Memory B cell (primary cell): ENCODE results near the gene RAD51AP2.

ENCODE experiments used
- ATAC-seq: fragments of 150-1000 bp; cut with Tn5 transposase; 2 replicates; pipeline ENCODE4 v1.10.0; 2021; ENCODE audit warnings: low read depth, mild to moderate bottlenecking, moderate library complexity
- DNase-seq, 2 donors: peaks; one replicate each; pipeline ENCODE4 v3.0.0; 2022; ENCODE audit warnings: low spot score in 2 of 2
- H3K27ac Mint-ChIP-seq: one replicate; pipeline ENCODE4 v1.8.0; 2022; ENCODE audit warnings: mild to moderate bottlenecking, moderate library complexity, mixed read lengths
- H3K27me3 Mint-ChIP-seq: one replicate; pipeline ENCODE4 v1.8.0; 2022; ENCODE audit warnings: mixed read lengths
- H3K36me3 Mint-ChIP-seq: one replicate; pipeline ENCODE4 v1.8.0; 2022; ENCODE audit warnings: mild to moderate bottlenecking, mixed read lengths
- H3K4me1 Mint-ChIP-seq: one replicate; pipeline ENCODE4 v1.8.0; 2022; ENCODE audit warnings: mixed read lengths
- H3K4me3 Mint-ChIP-seq: one replicate; pipeline ENCODE4 v1.8.0; 2022; ENCODE audit warnings: mild to moderate bottlenecking, moderate library complexity, mixed read lengths
- H3K9me3 Mint-ChIP-seq: one replicate; pipeline ENCODE4 v1.8.0; 2022; ENCODE audit warnings: mixed read lengths

RAD51AP2 gene

DNA sequence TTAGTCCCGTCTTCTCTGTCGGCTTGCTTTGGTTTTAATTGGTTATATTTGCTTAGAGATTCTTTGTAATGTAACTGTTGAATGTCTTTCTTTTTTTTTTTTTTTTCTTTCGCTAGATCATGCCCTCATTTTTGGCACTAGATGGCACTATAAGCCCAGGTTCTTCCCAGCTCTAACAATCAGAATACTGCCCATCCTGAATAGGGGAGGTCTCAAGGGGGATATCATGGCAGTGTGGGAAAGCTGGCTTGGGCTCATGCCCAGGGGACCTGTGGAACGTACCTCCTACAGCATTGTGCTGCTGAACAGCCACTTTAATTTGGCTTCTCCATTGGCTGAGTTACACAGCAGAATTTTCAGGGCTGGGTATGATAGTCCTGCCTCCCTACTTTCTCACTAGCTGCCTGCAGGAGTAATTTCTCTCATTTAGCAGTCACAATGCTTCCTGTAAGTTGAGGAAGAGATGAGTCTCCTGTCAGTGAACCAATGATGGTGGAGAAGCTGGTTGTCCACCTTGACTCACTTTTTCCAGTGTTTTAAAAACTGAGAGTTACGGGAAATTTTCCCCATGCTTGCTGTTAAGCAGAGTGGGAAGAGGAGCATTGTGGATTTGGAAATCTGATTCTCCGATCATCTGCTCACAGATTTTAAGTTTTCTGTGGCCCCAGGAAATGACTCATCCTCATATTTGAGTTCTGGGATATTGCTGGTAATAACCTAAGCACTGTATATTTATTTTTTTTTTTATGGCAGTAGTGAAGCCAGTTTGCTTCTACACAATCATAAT lies 47.2 kb downstream of the RAD51AP2 start:
- Mint-ChIP-seq H3K27me3 (peaks cover 2% of the 10 kb centered on the region), H3K4me1 (no peaks in the 10 kb centered on the region), H3K9me3 (peaks cover 19% of the 10 kb centered on the region), H3K27ac (no peak overlapping the region), H3K4me3 (no peak overlapping the region), H3K36me3 (no peaks in the 10 kb centered on the region)
- no peak for ATAC-seq
- no peak for DNase-seq

DNA sequence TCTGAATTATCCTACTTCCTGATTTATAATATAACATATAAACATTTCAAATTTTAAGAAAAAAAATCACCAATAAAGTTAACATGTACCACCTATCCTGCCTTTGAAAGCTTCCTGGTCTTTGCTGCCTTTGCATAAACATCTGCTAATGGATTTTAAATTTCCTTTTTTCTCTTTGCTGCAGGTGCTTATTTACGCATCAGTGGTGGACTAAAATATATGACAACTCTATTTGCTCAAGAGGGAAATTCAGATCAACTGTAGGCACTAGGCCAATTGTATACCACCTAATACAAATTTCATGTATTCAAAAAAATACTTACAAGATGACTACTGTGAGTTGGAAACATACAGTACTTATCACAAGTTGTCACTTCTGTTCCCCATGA lies 57.2 kb downstream of the RAD51AP2 start:
- Mint-ChIP-seq H3K4me1 (no peaks in the 10 kb centered on the region), H3K27ac (no peak overlapping the region), H3K36me3 (no peaks in the 10 kb centered on the region), H3K27me3 (no peaks in the 10 kb centered on the region), H3K4me3 (no peak overlapping the region), H3K9me3 (no peaks in the 10 kb centered on the region)
- ATAC-seq (no peak), DNase-seq (no peak)
